Amniotic stem cell (primary cell): Measurements from ENCODE around the gene CACNG5.

Source experiments
- DNase-seq: peaks from one replicate; lab custom pipeline; 2025; lab: John Stamatoyannopoulos, UW

Gene CACNG5

GRCh38 chr17:66826856-66827255, 8.1 kb upstream of the CACNG5 start:
- no peak for DNase-seq

- peak; percentile 15 for DNase-seq
Observed at GRCh38 chr17:66829386-66829864, 5.5 kb upstream of the CACNG5 start.

GRCh38 chr17:66829883-66830282, 5.0 kb upstream of the CACNG5 start:
- no peak for DNase-seq

- DNase-seq, result no peak
Observed at GRCh38 chr17:66830451-66830850, 4.5 kb upstream of the CACNG5 start.

- DNase-seq, result no peak
Observed at GRCh38 chr17:66831383-66832210, 3.3 kb upstream of the CACNG5 start.

GRCh38 chr17:66833201-66833600, 1.7 kb upstream of the CACNG5 start:
- no peak for DNase-seq

- DNase-seq, result no peak
Observed at GRCh38 chr17:66834426-66834918, 445 bp upstream of the CACNG5 start.

GRCh38 chr17:66835476-66835875, 559 bp downstream of the CACNG5 start:
- DNase-seq, result no peak

GRCh38 chr17:66836063-66837005, 1.4 kb downstream of the CACNG5 start:
- DNase-seq, result no peak

GRCh38 chr17:66837226-66837625, 2.3 kb downstream of the CACNG5 start:
- DNase-seq, result no peak

- no peak for DNase-seq
Observed at GRCh38 chr17:66837885-66838665, 3.2 kb downstream of the CACNG5 start.

GRCh38 chr17:66839616-66840015, 4.7 kb downstream of the CACNG5 start:
- DNase-seq, result no peak

- DNase-seq, result no peak
Observed at GRCh38 chr17:66840061-66840460, 5.1 kb downstream of the CACNG5 start.

- DNase-seq, result no peak
Observed at GRCh38 chr17:66841328-66841727, 6.4 kb downstream of the CACNG5 start.

- DNase-seq, result no peak
Observed at GRCh38 chr17:66841744-66842143, 6.8 kb downstream of the CACNG5 start.

GRCh38 chr17:66842505-66842904, 7.6 kb downstream of the CACNG5 start:
- DNase-seq, result no peak

- DNase-seq, result no peak
Observed at GRCh38 chr17:66842959-66843358, 8.0 kb downstream of the CACNG5 start.

- no peak for DNase-seq
Observed at GRCh38 chr17:66843627-66844026, 8.7 kb downstream of the CACNG5 start.

GRCh38 chr17:66847704-66848103, 12.8 kb downstream of the CACNG5 start:
- DNase-seq, result no peak

GRCh38 chr17:66848496-66848895, 13.6 kb downstream of the CACNG5 start:
- no peak for DNase-seq

GRCh38 chr17:66849032-66849655, 14.2 kb downstream of the CACNG5 start:
- DNase-seq, result no peak
